ENCODE data around the gene LRP1B.

Gene LRP1B

DNA sequence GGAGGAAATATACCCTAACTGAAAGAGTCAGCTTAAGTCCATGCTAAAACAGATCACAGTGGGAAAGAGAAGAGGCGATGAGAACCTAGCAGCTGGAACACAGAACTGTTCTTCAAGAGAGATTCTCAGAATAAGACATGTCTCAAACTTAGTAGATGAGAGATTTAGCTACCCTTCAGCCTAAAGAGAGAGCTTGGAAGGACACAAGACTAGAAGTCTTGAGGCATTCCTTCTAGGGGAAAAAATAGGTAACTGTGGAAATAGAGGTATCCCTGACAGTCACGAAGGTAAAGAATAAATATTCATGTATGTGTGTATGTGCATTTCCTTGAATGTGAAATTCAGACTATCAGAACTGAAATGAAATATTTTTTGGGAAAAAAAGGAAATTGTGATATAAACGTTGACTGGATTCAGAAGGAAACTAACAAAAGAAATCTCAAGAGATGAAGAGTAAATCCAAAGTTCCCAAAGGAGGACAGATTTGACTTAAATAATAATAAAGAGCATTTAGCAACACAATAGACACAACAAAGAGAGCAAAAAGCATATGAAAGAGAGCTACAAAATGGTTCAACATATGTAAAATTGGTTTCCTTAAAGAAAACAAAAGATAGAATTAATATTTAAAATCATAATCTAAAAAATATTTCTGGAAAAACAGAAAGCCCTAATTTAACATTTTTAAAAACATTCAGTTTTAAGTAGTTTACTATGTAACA, 258.7 kb downstream of the LRP1B start:
- no peak overlapping the region for H3K4me3 ChIP-seq (ENCODE audit: low read depth, low read length)
- DNase-seq (ENCODE audit: low read depth) = no peak
- TF ChIP-seq, protein P1, sequence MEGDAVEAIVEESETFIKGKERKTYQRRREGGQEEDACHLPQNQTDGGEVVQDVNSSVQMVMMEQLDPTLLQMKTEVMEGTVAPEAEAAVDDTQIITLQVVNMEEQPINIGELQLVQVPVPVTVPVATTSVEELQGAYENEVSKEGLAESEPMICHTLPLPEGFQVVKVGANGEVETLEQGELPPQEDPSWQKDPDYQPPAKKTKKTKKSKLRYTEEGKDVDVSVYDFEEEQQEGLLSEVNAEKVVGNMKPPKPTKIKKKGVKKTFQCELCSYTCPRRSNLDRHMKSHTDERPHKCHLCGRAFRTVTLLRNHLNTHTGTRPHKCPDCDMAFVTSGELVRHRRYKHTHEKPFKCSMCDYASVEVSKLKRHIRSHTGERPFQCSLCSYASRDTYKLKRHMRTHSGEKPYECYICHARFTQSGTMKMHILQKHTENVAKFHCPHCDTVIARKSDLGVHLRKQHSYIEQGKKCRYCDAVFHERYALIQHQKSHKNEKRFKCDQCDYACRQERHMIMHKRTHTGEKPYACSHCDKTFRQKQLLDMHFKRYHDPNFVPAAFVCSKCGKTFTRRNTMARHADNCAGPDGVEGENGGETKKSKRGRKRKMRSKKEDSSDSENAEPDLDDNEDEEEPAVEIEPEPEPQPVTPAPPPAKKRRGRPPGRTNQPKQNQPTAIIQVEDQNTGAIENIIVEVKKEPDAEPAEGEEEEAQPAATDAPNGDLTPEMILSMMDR (IDR thresholded peaks at IDR 0.05; ENCODE audit: control insufficient read depth, extremely low read depth, insufficient read depth) = no peak

DNA sequence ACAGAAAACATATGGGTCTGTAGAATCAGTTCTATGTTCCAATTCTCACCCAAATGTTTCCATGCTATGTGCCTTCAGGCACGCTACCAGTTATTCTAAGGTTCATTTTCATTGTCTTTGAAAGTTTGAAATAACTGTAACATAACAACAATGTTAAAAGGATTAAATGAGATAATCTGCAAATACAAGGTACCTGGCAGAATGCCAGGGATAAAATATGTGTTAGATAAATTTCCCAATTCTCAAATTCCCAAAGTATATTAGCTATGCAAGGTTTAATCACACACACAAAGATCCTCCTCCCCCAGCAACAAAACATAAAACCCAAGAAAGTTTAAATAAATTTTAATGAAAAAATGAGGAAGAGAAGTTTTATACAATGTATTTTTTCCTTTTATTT, 261.2 kb downstream of the LRP1B start:
- no peak for DNase-seq (ENCODE audit: low read depth)
- no peak overlapping the region for H3K4me3 ChIP-seq (ENCODE audit: low read depth, low read length)
- TF ChIP-seq, protein P1 (IDR thresholded peaks at IDR 0.05; ENCODE audit: control insufficient read depth, extremely low read depth, insufficient read depth) = no peak

- TF ChIP-seq, protein P1 (IDR thresholded peaks at IDR 0.05; ENCODE audit: control insufficient read depth, extremely low read depth, insufficient read depth) = no peak
- no peak for DNase-seq (ENCODE audit: low read depth)
- H3K4me3 ChIP-seq (ENCODE audit: low read depth, low read length) = no peak overlapping the region
Measured at GRCh38 chr2:141863964-141864363, 266.9 kb downstream of the LRP1B start.

DNA sequence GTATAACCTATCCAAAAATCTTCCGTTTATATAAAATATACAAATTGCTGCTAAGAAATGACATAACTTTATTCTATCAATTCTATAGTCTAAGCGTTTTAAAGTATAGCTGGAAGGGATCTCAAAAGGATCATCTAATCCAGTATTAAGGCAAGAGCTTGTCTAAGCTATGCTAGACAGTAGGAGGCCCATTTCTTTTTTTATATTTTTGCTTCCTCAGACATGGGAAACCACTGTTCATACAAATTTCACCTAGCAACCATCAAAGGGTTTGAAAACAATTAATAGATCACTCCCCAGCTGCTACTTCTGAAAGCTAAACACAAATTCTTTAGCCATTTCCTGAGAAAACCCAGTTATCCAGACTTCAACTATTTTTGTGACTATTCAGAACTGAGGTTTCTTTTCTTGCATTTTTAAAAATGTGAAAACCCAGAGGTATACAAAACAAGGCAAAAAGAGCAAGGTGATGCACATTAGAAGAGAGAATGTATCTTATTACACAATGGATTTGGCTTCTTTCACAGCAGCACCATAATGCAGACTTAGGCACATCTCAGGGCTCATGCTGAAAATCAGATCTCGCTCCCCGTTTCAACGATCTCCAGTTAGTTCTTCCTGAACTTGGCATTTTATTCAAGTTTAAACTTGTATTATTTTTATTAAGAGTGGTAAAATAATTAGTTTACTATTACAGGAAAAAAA, 274.4 kb downstream of the LRP1B start:
- no peak overlapping the region for H3K4me3 ChIP-seq (ENCODE audit: low read depth, low read length)
- DNase-seq (ENCODE audit: low read depth) = no peak
- TF ChIP-seq, protein P1 (IDR thresholded peaks at IDR 0.05; ENCODE audit: control insufficient read depth, extremely low read depth, insufficient read depth) = no peak

DNA sequence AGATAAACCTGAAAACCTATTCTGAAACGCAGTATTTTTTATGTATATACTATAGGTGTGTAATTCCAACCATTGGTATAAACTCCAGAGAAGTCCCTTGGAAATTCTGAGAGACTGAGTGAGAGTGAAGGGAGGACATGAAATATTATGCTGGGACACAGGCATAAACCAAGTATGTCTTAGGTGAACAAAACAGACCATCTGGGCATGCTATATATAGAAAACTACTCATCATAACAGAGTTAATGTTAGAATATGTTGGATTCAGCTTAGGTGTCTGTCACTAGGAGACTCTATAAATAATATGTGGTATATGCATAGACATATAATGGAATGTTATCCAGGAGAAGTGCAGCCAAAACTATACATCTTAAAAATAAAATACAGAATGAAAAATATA, 282.6 kb downstream of the LRP1B start:
- TF ChIP-seq, protein P1 (IDR thresholded peaks at IDR 0.05; ENCODE audit: control insufficient read depth, extremely low read depth, insufficient read depth) = no peak
- DNase-seq (ENCODE audit: low read depth) = no peak
- H3K4me3 ChIP-seq (ENCODE audit: low read depth, low read length) = no peak overlapping the region

DNA sequence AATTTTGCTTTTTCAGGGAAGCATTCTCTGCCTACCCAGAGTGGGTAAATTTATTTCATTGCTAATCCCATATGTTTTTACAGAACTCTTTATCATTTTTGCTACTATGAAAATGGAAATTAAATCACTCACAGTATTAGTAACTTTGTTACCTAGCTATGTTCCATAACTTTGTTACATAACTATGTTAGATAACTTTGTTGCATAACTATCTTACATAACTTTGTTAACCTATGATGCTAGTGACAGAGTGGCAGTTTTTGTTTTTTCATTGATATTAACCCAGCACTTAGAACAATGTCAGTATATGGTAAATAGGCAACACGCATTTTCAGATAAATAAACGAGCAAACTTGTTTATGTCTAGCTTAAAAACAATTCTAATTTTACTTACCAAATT, 286.6 kb downstream of the LRP1B start:
- H3K4me3 ChIP-seq (ENCODE audit: low read depth, low read length) = no peak overlapping the region
- TF ChIP-seq, protein P1 (IDR thresholded peaks at IDR 0.05; ENCODE audit: control insufficient read depth, extremely low read depth, insufficient read depth) = no peak
- DNase-seq (ENCODE audit: low read depth) = no peak

Data from LNCaP clone FGC (cell line).